ENCODE data around the gene SEC23IP. TPM values are rescaled to one million over a fixed set of nuclear protein-coding genes. Genes with fewer than 3 reads are reported as not detected.

SEC23IP gene
- total and polyA plus RNA-seq, 2 donors: 14.1 to 19.5 TPM

GRCh38 chr10:119980956-119981750, 88.6 kb downstream of the SEC23IP start:
- Histone ChIP-seq H3K27ac (ENCODE audit: low read depth in 1 of 2, low read length in 1 of 2) (no peak overlapping the region), H3K27me3 (ENCODE audit: control insufficient read depth in 2 of 2, insufficient read depth in 1 of 2, low read length in 1 of 2) (no peaks in the 10 kb centered on the region), H3K9me3 (ENCODE audit: control insufficient read depth in 2 of 2, insufficient read depth in 1 of 2, low read length in 1 of 2) (no peaks in the 10 kb centered on the region), H3K4me3 (ENCODE audit: low read length in 2 of 2) (no peak overlapping the region), H3K36me3 (ENCODE audit: control insufficient read depth in 2 of 2, insufficient read depth in 2 of 2, low read length in 1 of 2) (no peaks in the 10 kb centered on the region), H3K4me1 (ENCODE audit: control insufficient read depth in 2 of 2, insufficient read depth in 2 of 2, low read length in 2 of 2) (no peaks in the 10 kb centered on the region)
- no peak for DNase-seq (ENCODE audit: low read depth in 6 of 9, low spot score in 9 of 9)
- 82% methylated on average over 5 of the region's 5 CpGs for WGBS

DNA sequence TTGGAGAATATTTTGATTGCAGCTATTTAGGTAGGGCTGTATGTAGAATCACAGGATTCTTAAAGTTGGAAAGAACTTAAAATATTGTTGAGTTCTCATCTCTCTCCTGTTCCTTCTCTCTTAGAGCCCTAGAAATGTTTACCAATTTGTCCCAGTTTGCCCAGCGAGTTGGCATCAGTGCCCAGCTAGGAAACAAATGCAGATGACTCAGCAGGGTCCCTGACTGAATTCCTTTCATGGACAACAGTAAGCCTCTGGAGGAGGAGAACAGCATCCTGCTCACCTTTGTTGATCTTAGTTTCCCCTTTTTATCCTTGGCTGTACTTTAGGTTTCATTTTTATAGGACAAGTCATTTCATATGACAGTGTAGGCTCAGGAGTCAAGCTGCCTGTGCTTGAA, 89.3 kb downstream of the SEC23IP start:
- H3K4me1 ChIP-seq (ENCODE audit: control insufficient read depth in 2 of 2, insufficient read depth in 2 of 2, low read length in 2 of 2): no peaks in the 10 kb centered on the region
- H3K27me3 ChIP-seq (ENCODE audit: control insufficient read depth in 2 of 2, insufficient read depth in 1 of 2, low read length in 1 of 2): no peaks in the 10 kb centered on the region
- no peaks in the 10 kb centered on the region for H3K36me3 ChIP-seq (ENCODE audit: control insufficient read depth in 2 of 2, insufficient read depth in 2 of 2, low read length in 1 of 2)
- 43% methylated on average over 1 of the region's 1 CpG for WGBS
- H3K9me3 ChIP-seq (ENCODE audit: control insufficient read depth in 2 of 2, insufficient read depth in 1 of 2, low read length in 1 of 2): no peaks in the 10 kb centered on the region
- DNase-seq (ENCODE audit: low read depth in 6 of 9, low spot score in 9 of 9): no peak
- no peak overlapping the region for H3K4me3 ChIP-seq (ENCODE audit: low read length in 2 of 2)
- no peak overlapping the region for H3K27ac ChIP-seq (ENCODE audit: low read depth in 1 of 2, low read length in 1 of 2)

DNA sequence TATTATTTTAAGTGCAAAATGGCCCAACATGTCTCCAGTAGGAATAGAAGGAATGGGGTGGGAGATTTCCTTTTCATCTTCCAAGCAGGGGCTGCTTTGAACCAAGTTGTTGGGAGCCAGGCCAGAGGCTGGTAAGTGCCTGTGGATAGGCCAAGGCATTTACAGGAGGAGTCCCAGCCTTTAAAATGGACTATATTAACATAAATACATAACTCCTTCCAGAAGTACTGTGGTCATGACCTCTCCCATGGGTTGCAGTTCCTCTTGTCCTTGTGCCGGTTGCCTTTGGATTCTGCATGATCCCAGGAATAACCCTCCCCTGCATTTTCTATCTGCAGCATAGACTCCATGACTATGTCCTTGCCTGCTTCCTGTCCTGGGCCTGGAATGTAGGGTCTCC, 95.8 kb downstream of the SEC23IP start:
- Histone ChIP-seq H3K9me3 (ENCODE audit: control insufficient read depth in 2 of 2, insufficient read depth in 1 of 2, low read length in 1 of 2) (no peaks in the 10 kb centered on the region), H3K27me3 (ENCODE audit: control insufficient read depth in 2 of 2, insufficient read depth in 1 of 2, low read length in 1 of 2) (no peaks in the 10 kb centered on the region), H3K36me3 (ENCODE audit: control insufficient read depth in 2 of 2, insufficient read depth in 2 of 2, low read length in 1 of 2) (no peaks in the 10 kb centered on the region), H3K27ac (ENCODE audit: low read depth in 1 of 2, low read length in 1 of 2) (no peak overlapping the region), H3K4me3 (ENCODE audit: low read length in 2 of 2) (no peak overlapping the region), H3K4me1 (ENCODE audit: control insufficient read depth in 2 of 2, insufficient read depth in 2 of 2, low read length in 2 of 2) (no peaks in the 10 kb centered on the region)
- no peak for DNase-seq (ENCODE audit: low read depth in 6 of 9, low spot score in 9 of 9)
- 91% methylated on average over 1 of the region's 1 CpG for WGBS

DNA sequence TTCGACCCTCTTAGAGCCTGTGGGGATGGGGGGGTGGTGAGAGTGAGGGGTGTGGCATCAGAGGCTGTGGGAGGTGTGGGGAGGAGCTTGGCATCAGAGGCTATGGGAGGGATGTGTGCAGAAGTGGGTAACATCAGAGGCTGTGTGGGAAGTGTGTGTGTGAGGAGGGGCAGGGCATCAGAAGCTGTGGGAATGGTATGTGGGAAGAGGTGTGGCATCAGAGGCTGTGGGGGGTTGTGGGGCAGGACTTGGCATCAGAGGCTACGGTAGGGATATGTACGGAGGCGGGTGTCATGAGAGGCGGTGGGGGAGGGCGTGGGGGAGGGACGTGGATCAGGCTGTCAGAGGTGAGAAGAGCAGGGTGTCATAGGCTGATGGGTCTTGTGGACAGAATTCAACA, 97.4 kb downstream of the SEC23IP start:
- 83% methylated on average over 7 of the region's 7 CpGs for WGBS
- no peak overlapping the region for H3K27ac ChIP-seq (ENCODE audit: low read depth in 1 of 2, low read length in 1 of 2)
- no peaks in the 10 kb centered on the region for H3K9me3 ChIP-seq (ENCODE audit: control insufficient read depth in 2 of 2, insufficient read depth in 1 of 2, low read length in 1 of 2)
- no peaks in the 10 kb centered on the region for H3K27me3 ChIP-seq (ENCODE audit: control insufficient read depth in 2 of 2, insufficient read depth in 1 of 2, low read length in 1 of 2)
- DNase-seq (ENCODE audit: low read depth in 6 of 9, low spot score in 9 of 9): no peak
- H3K36me3 ChIP-seq (ENCODE audit: control insufficient read depth in 2 of 2, insufficient read depth in 2 of 2, low read length in 1 of 2): no peaks in the 10 kb centered on the region
- no peak overlapping the region for H3K4me3 ChIP-seq (ENCODE audit: low read length in 2 of 2)
- no peaks in the 10 kb centered on the region for H3K4me1 ChIP-seq (ENCODE audit: control insufficient read depth in 2 of 2, insufficient read depth in 2 of 2, low read length in 2 of 2)

DNA sequence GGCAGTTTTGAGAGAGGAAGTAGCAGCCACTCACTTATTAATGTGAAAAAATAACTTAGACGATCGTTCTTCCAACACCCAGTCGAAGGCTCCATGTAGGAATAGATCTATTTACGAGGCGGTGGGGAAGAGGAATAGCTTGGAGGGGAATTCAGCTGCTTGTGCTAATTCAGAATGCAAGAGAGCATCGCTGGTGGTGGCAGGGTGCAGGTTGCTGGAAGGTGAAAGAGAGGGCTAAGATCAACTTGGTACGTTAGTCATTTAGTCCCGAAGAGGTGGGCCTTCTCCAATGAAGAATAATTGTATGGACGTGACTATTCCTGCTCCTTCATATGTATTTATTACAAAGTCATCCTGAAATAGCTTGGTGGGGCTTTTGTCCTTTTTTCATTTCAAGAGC, 98.5 kb downstream of the SEC23IP start:
- 81% methylated on average over 9 of the region's 9 CpGs for WGBS
- Histone ChIP-seq H3K4me1 (ENCODE audit: control insufficient read depth in 2 of 2, insufficient read depth in 2 of 2, low read length in 2 of 2) (no peaks in the 10 kb centered on the region), H3K27ac (ENCODE audit: low read depth in 1 of 2, low read length in 1 of 2) (no peak overlapping the region), H3K27me3 (ENCODE audit: control insufficient read depth in 2 of 2, insufficient read depth in 1 of 2, low read length in 1 of 2) (no peaks in the 10 kb centered on the region), H3K36me3 (ENCODE audit: control insufficient read depth in 2 of 2, insufficient read depth in 2 of 2, low read length in 1 of 2) (no peaks in the 10 kb centered on the region), H3K9me3 (ENCODE audit: control insufficient read depth in 2 of 2, insufficient read depth in 1 of 2, low read length in 1 of 2) (no peaks in the 10 kb centered on the region), H3K4me3 (ENCODE audit: low read length in 2 of 2) (no peak overlapping the region)
- no peak for DNase-seq (ENCODE audit: low read depth in 6 of 9, low spot score in 9 of 9)

- 98% methylated on average over 2 of the region's 2 CpGs for whole genome bisulfite sequencing
- no peak overlapping the region for H3K4me3 ChIP-seq (ENCODE audit: low read length in 2 of 2)
- H3K36me3 ChIP-seq (ENCODE audit: control insufficient read depth in 2 of 2, insufficient read depth in 2 of 2, low read length in 1 of 2): no peaks in the 10 kb centered on the region
- H3K4me1 ChIP-seq (ENCODE audit: control insufficient read depth in 2 of 2, insufficient read depth in 2 of 2, low read length in 2 of 2): no peaks in the 10 kb centered on the region
- H3K27me3 ChIP-seq (ENCODE audit: control insufficient read depth in 2 of 2, insufficient read depth in 1 of 2, low read length in 1 of 2): no peaks in the 10 kb centered on the region
- DNase-seq (ENCODE audit: low read depth in 6 of 9, low spot score in 9 of 9): no peak
- H3K27ac ChIP-seq (ENCODE audit: low read depth in 1 of 2, low read length in 1 of 2): no peak overlapping the region
- H3K9me3 ChIP-seq (ENCODE audit: control insufficient read depth in 2 of 2, insufficient read depth in 1 of 2, low read length in 1 of 2): no peaks in the 10 kb centered on the region
These were observed 99.3 kb downstream of the SEC23IP start for GRCh38 chr10:119991816-119992215.

Other genes with a start within 250 kb of the SEC23IP start
- 1.7 TPM for gene BAG3, start 241.3 kb upstream of the SEC23IP start, total RNA-seq
- 12.6 TPM for gene BAG3, start 241.3 kb upstream of the SEC23IP start, polyA plus RNA-seq
- gene INPP5F, start 166.7 kb upstream of the SEC23IP start, total RNA-seq: 10.8 TPM
- gene INPP5F, start 166.7 kb upstream of the SEC23IP start, polyA plus RNA-seq: 9.4 TPM
- 53.2 TPM for gene MCMBP, start 19.9 kb upstream of the SEC23IP start, total RNA-seq
- gene MCMBP, start 19.9 kb upstream of the SEC23IP start, polyA plus RNA-seq: 30.3 TPM